Cardiac muscle cell (in vitro differentiated cells and primary cell): Measurements from ENCODE around the gene KIDINS220. TPM values are rescaled to one million over a fixed set of nuclear protein-coding genes. Genes with fewer than 3 reads are reported as not detected.

Source experiments
- DNase-seq, 2 donors: peaks; one replicate each; pipeline versions ENCODE4 v3.0.0 to v3.0.0-alpha.2; 2010 to 2017; ENCODE audit warnings: low read depth in 1 of 2, low spot score in 1 of 2
- H3K27ac ChIP-seq: fragments of 200-600 bp; sonication (generic); 2 replicates; pipeline ENCODE4 v1.5.1; 2016
- H3K27me3 ChIP-seq: fragments of 200-600 bp; sonication (generic); 2 replicates; pipeline ENCODE4 v1.6.0; 2016; ENCODE audit warnings: control low read depth
- H3K36me3 ChIP-seq: fragments of 200-600 bp; sonication (generic); 2 replicates; pipeline ENCODE4 v1.5.1; 2016; ENCODE audit warnings: control low read depth
- H3K4me1 ChIP-seq: fragments of 200-600 bp; sonication (generic); 2 replicates; pipeline ENCODE4 v1.8.1; 2017; ENCODE audit warnings: low read depth, mild to moderate bottlenecking, mixed run types
- H3K4me3 ChIP-seq: fragments of 200-600 bp; sonication (generic); 2 replicates; pipeline ENCODE4 v1.5.1; 2016; ENCODE audit warnings: mild to moderate bottlenecking
- H3K9me3 ChIP-seq: fragments of 200-600 bp; sonication (generic); 2 replicates; pipeline ENCODE4 v1.5.1; 2017; ENCODE audit warnings: low read depth, mild to moderate bottlenecking, control low read depth
- polyA plus RNA-seq: library from polyadenylated mRNA; unstranded; fragments of >200 nt; fragmentation: Nextera tagmentation; extraction: Ambion mirVana; gene quantifications from 2 replicates; pipeline ENCODE4 v1.2.1, GENCODE V29; 2016
- total RNA-seq: library from RNA; depleted of rRNA; stranded (reverse); fragments of >200 nt; gene quantifications from 2 replicates; pipeline ENCODE4 v1.2.3, GENCODE V29; 2016
- TF ChIP-seq, protein P1 (sequence below): IDR thresholded peaks from 2 replicates; pipeline ENCODE4 v1.5.1; 2012; ENCODE audit warnings: low read depth, mild to moderate bottlenecking, low read length

KIDINS220 gene
- total and polyA plus RNA-seq, 2 experiments from 2014 or later = 43.0 to 127 TPM

DNA sequence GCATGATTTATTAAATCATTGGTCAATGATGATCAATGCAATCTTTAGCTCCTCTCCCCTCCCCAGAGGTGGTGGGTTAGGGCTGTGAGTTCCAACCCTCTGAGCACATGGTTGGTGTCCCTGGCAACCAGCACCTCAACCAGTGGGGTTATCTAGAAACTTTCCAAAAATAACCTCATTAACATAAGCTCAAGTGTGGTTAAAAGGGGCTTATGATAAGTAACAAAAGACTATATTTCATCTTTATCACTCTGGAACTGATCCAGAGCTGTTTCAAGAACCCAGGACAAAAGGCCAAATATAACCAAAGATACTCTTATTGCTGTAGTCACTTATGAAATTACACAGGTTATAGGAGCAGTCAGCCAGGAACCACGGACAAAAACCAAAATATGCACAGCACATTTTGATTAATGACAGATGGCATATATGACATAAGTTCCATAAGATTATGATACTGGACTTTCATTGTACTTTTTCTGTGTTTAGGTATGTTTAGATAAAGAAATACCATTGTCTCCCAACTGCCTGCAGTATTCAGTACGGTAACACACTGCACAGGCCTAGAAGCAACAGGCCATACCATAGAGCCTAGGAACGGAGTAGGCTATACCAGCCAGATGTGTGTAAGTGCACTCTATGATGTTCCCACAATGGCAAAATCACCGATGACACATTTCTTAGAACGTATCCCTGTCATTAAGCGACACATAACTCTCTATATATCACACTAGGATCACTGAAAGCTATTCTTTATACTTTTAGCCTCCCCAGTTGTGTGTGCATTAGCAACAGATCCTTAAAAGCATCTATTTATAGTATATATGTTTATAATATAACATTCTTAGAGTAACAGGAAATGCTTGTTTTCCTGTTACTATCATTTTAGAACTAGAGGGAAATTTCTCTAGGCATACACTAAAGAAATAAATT lies 31.9 kb downstream of the KIDINS220 start:
- Histone ChIP-seq H3K27ac (peak overlapping the region; percentile 88), H3K4me3 (no peak overlapping the region), H3K27me3 (no peaks in the 10 kb centered on the region), H3K9me3 (no peaks in the 10 kb centered on the region), H3K36me3 (peaks cover 11% of the 10 kb centered on the region), H3K4me1 (peaks cover 62% of the 10 kb centered on the region)
- TF ChIP-seq, protein P1, sequence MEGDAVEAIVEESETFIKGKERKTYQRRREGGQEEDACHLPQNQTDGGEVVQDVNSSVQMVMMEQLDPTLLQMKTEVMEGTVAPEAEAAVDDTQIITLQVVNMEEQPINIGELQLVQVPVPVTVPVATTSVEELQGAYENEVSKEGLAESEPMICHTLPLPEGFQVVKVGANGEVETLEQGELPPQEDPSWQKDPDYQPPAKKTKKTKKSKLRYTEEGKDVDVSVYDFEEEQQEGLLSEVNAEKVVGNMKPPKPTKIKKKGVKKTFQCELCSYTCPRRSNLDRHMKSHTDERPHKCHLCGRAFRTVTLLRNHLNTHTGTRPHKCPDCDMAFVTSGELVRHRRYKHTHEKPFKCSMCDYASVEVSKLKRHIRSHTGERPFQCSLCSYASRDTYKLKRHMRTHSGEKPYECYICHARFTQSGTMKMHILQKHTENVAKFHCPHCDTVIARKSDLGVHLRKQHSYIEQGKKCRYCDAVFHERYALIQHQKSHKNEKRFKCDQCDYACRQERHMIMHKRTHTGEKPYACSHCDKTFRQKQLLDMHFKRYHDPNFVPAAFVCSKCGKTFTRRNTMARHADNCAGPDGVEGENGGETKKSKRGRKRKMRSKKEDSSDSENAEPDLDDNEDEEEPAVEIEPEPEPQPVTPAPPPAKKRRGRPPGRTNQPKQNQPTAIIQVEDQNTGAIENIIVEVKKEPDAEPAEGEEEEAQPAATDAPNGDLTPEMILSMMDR = no peak
- DNase-seq = peak; percentile 10 to 86

DNA sequence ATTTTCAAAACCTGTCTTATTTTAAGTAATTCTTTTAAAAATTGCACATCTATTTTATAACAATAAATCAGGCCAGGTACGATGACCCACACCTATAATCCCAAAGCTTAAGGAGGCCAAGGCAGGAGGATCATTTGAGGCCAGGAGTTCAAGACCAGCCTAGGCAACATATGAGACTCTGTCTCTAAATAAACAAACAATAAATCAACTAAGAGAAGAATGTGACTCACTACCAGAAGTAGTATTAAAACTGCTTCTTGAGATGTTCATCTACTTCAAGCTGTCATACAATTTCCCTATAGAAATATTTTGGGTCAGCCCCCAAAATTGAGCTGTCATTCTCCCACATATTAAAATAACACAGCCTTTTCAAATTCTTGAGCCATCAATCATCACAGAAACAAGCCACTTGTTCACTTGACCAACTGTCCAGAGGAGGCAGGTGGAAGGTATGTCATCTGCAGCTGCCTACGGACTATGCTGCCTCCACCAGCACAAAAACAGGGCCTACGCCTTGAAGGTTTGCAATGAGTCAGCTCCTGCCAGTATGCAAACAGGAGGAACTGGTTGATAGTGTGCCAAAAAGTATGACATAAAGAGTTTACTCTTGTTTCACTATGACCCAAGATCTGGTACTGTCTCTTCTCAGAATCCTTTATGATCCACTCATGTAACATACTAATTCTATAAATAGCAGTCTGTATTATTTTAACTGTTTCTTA lies 33.6 kb downstream of the KIDINS220 start:
- Histone ChIP-seq H3K27me3 (no peaks in the 10 kb centered on the region), H3K27ac (peak overlapping the region; percentile 88)
- peak; percentile 20 to 89 for DNase-seq

DNA sequence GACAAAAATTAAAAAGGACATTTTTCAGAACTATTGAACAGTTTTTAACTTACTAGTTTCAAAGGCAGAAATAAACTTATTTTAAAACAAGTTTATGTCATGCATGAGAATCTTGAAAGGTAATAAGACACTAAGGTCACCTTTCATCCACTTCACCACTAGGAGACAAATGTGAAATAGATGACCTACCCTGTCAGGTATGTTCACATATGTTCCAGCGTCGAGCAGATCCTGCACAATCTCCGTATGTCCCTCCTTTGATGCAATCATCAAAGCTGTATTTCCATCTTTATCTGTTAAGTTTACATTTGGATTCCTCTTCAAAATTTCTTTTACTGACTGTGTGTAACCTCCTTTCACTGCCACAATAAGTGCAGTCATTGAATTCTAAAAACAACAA lies 34.7 kb downstream of the KIDINS220 start:
- TF ChIP-seq, protein P1 = no peak
- H3K4me3 ChIP-seq = no peak overlapping the region
- H3K9me3 ChIP-seq = no peaks in the 10 kb centered on the region
- no peaks in the 10 kb centered on the region for H3K27me3 ChIP-seq
- no peak for DNase-seq
- H3K36me3 ChIP-seq = no peaks in the 10 kb centered on the region
- H3K27ac ChIP-seq = peak overlapping the region; percentile 18
- H3K4me1 ChIP-seq = peaks cover 50% of the 10 kb centered on the region

More for the DNA sequence above, 33.6 kb downstream of the KIDINS220 start:
- peaks cover 61% of the 10 kb centered on the region for H3K4me1 ChIP-seq
- H3K36me3 ChIP-seq = no peaks in the 10 kb centered on the region
- no peak overlapping the region for H3K4me3 ChIP-seq
- TF ChIP-seq, protein P1 = no peak
- H3K9me3 ChIP-seq = no peaks in the 10 kb centered on the region

DNA sequence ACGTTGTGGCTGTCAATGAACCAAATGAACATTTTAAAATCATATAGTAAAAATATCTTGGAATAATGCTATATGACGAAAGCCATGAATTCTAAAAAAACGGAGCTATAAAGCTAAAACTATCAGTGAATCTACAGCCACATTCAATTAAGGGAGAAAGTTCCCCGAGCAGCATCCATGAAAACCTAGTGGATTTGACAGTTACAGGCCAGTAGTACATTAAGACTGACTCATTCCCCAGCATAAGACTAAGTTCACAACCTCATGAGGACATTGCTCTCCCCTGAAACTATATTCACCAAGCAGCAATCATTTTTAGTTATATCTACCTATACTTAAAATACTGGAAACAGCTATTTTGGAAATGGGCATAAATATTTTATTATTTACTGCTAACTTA lies 36.6 kb downstream of the KIDINS220 start:
- H3K4me3 ChIP-seq = no peak overlapping the region
- H3K4me1 ChIP-seq = peaks cover 50% of the 10 kb centered on the region
- no peaks in the 10 kb centered on the region for H3K9me3 ChIP-seq
- no peaks in the 10 kb centered on the region for H3K36me3 ChIP-seq
- no peak for DNase-seq
- H3K27me3 ChIP-seq = no peaks in the 10 kb centered on the region
- H3K27ac ChIP-seq = no peak overlapping the region
- TF ChIP-seq, protein P1 = no peak

DNA sequence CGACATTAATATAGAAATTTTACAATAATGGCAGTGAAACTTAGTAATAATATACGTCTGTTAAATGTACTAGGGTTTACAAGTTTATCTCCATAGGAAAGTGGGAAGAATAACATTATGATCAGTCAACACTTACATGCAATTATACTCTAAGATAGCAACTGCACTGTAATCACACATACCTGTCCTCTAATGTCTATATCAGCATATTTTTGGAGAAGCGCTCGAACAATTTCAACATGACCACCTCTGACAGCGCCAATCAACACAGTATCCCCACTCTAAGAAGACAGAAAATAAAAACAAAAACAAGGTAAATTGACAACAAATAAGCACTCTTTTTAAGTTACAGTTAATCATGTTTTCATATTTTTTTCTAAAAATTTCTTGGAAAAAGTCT lies 37.2 kb downstream of the KIDINS220 start:
- Histone ChIP-seq H3K9me3 (no peaks in the 10 kb centered on the region), H3K27ac (no peak overlapping the region), H3K4me3 (no peak overlapping the region), H3K36me3 (no peaks in the 10 kb centered on the region), H3K27me3 (no peaks in the 10 kb centered on the region), H3K4me1 (peaks cover 52% of the 10 kb centered on the region)
- TF ChIP-seq, protein P1 = no peak
- DNase-seq = no peak
